ENCODE measurements around the gene ADM2. TPM values are rescaled to one million over a fixed set of nuclear protein-coding genes. Genes with fewer than 3 reads are reported as not detected.

Gene ADM2
- total RNA-seq, 6 donors from 2014 or later = 0.30 to 3.1 (median 1.6) TPM

DNA sequence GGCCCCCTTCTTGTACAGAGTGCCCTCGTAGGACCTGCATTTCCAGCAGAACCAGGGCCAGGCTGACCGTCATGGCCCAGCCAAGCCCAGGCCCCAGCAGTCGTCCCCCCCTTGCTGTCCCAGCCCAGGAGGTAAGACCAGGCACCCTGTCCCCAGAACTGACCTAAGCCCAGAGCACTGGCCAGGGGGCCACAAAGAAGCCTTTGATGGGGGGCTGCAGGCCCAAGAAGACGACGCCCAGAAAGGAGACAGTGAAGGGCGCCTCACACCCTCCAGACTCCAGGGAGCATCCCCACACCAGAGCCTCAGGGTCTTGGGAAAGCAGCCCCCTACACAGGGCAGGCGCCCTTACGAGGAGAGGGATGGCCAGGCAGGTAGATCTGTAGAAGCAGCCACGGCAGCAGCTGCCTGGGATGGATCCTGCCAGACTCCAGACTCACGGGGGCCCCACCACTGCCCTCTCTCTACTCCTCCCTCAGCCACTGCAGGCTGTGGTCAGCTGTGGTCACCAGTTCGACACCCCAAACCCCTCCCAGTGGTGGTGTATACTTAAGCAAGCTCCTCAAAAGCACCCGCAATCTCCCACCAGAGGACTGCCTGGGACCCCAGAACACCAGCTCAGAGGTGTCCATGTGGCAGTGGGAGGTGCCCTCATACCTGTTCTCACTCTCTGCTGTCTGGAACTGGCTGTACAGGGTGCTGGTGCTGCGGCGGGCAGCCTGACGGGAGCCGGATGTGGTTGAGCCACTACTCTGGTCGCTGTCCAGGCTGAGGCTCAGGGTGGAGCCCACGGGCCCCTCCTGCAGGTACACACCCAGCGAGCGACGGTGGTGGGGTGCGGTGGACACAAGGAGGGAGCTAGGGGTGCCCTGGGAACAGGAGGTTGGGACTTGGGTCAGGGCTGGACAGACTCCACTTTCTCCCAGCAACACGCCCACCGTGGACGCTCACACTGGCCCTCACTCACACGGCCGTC lies 33.5 kb upstream of the ADM2 start:
- no peak for ATAC-seq (ENCODE audit: low FRiP score in 2 of 2)
- H3K27me3 ChIP-seq = no peaks in the 10 kb centered on the region
- peaks cover 16 to 91% (median 59%) of the 10 kb centered on the region in 4 donors for H3K36me3 ChIP-seq
- peak overlapping the region in 2 of 4 donors; percentile 6 to 16 for H3K27ac ChIP-seq
- H3K9me3 ChIP-seq = no peaks in the 10 kb centered on the region
- H3K4me3 ChIP-seq = no peak overlapping the region
- 89 to 92% methylated on average over 12 to 27 of the region's 27 CpGs for WGBS, 2 donors
- TF ChIP-seq POLR2A (IDR thresholded peaks at IDR 0.05) (no peak), POLR2AphosphoS5 (IDR thresholded peaks at IDR 0.05) (no peak)
- TF ChIP-seq, protein P1, sequence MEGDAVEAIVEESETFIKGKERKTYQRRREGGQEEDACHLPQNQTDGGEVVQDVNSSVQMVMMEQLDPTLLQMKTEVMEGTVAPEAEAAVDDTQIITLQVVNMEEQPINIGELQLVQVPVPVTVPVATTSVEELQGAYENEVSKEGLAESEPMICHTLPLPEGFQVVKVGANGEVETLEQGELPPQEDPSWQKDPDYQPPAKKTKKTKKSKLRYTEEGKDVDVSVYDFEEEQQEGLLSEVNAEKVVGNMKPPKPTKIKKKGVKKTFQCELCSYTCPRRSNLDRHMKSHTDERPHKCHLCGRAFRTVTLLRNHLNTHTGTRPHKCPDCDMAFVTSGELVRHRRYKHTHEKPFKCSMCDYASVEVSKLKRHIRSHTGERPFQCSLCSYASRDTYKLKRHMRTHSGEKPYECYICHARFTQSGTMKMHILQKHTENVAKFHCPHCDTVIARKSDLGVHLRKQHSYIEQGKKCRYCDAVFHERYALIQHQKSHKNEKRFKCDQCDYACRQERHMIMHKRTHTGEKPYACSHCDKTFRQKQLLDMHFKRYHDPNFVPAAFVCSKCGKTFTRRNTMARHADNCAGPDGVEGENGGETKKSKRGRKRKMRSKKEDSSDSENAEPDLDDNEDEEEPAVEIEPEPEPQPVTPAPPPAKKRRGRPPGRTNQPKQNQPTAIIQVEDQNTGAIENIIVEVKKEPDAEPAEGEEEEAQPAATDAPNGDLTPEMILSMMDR (IDR thresholded peaks at IDR 0.05) = no peak
- DNase-seq = peak in 1 of 2 donors; percentile 77
- H3K4me1 ChIP-seq = peaks cover 12 to 32% (median 26%) of the 10 kb centered on the region in 4 donors

GRCh38 chr22:50452649-50453048 lies 28.7 kb upstream of the ADM2 start:
- no peak for DNase-seq
- Histone ChIP-seq H3K27ac (no peak overlapping the region), H3K4me1 (no peaks in the 10 kb centered on the region), H3K9me3 (no peaks in the 10 kb centered on the region), H3K36me3 (peaks cover 21 to 96% (median 70%) of the 10 kb centered on the region in 4 donors), H3K27me3 (no peaks in the 10 kb centered on the region), H3K4me3 (no peak overlapping the region)
- no peak for ATAC-seq (ENCODE audit: low FRiP score in 2 of 2)
- TF ChIP-seq POLR2A (IDR thresholded peaks at IDR 0.05) (no peak), POLR2AphosphoS5 (IDR thresholded peaks at IDR 0.05) (no peak), EP300 (IDR thresholded peaks at IDR 0.05) (no peak)
- TF ChIP-seq, protein P1 (IDR thresholded peaks at IDR 0.05) = no peak
- 84 to 87% methylated on average over 5 of the region's 5 CpGs for WGBS, 2 donors

DNA sequence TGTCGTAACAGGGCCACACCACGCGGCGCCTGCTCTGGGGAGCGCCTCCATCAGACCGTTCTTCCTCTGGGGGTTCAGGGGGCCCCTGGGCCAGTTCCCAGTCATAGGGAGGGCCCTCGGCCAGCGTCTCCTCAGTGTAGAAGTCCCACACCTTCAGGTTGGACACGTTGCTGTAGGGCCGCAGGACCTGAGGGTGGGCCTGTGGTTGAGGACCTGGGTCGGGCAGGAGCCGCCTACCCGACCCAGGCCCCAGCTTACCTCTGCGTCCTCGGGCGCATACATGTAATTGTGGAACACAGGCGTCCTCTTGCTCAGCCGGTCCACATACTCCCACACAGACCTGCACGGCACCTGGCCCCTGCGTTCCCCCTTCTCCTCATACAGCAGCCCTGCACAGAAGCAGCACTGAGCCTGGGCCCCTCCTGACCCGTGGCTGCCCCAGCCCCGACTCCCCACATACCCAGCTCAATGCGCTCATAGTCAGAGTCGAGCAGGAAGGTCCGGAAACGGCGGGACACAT lies 26.7 kb upstream of the ADM2 start:
- no peak for ATAC-seq (ENCODE audit: low FRiP score in 2 of 2)
- TF ChIP-seq POLR2A (IDR thresholded peaks at IDR 0.05) (no peak), EP300 (IDR thresholded peaks at IDR 0.05) (no peak), POLR2AphosphoS5 (IDR thresholded peaks at IDR 0.05) (no peak)
- TF ChIP-seq, protein P1 (IDR thresholded peaks at IDR 0.05) = no peak
- H3K4me1 ChIP-seq = no peaks in the 10 kb centered on the region
- 95 to 100% methylated on average over 2 to 25 of the region's 27 CpGs for WGBS, 2 donors
- peak in 1 of 2 donors; percentile 66 for DNase-seq
- no peaks in the 10 kb centered on the region for H3K9me3 ChIP-seq
- H3K36me3 ChIP-seq = peaks cover 10 to 97% (median 73%) of the 10 kb centered on the region in 4 donors
- H3K27ac ChIP-seq = no peak overlapping the region
- H3K4me3 ChIP-seq = no peak overlapping the region
- no peaks in the 10 kb centered on the region for H3K27me3 ChIP-seq

GRCh38 chr22:50455201-50455600 lies 26.1 kb upstream of the ADM2 start:
- peak in 1 of 2 donors; percentile 65 for DNase-seq
- TF ChIP-seq EP300 (IDR thresholded peaks at IDR 0.05) (no peak), POLR2A (IDR thresholded peaks at IDR 0.05) (no peak), POLR2AphosphoS5 (IDR thresholded peaks at IDR 0.05) (no peak)
- TF ChIP-seq, protein P1 (IDR thresholded peaks at IDR 0.05) = no peak
- no peaks in the 10 kb centered on the region for H3K9me3 ChIP-seq
- H3K27ac ChIP-seq = no peak overlapping the region
- 94 to 97% methylated on average over 11 to 13 of the region's 18 CpGs for WGBS, 2 donors
- H3K4me3 ChIP-seq = no peak overlapping the region
- H3K36me3 ChIP-seq = peaks cover 16 to 97% (median 74%) of the 10 kb centered on the region in 4 donors
- H3K4me1 ChIP-seq = no peaks in the 10 kb centered on the region
- no peaks in the 10 kb centered on the region for H3K27me3 ChIP-seq
- ATAC-seq (ENCODE audit: low FRiP score in 2 of 2) = no peak

All from upper lobe of left lung (tissue), 6 donors.